Vagina (tissue), 2 donors: ENCODE data around the gene CDC14A. TPM values are rescaled to one million over a fixed set of nuclear protein-coding genes. Genes with fewer than 3 reads are reported as not detected.

Experiments
- DNase-seq, 2 donors: peaks; one replicate each; pipeline ENCODE4 v3.0.0-alpha.2; 2017; ENCODE audit errors: extremely low spot score in 2 of 2
- H3K27ac ChIP-seq: fragments of 200-600 bp; sonication (generic); one replicate; pipeline ENCODE4 v1.5.1; 2019
- H3K27me3 ChIP-seq: fragments of 200-600 bp; sonication (generic); one replicate; pipeline ENCODE4 v1.5.1; 2019
- H3K36me3 ChIP-seq, 2 donors: fragments of 200-600 bp; sonication (generic); one replicate each; pipeline ENCODE4 v1.5.1; 2017 to 2019
- H3K4me1 ChIP-seq: fragments of 200-600 bp; sonication (generic); one replicate; pipeline ENCODE4 v1.5.1; 2019
- H3K4me3 ChIP-seq, 2 donors: fragments of 200-600 bp; sonication (generic); 1 replicate in 1 of 2; 2 replicates in 1 of 2; pipeline ENCODE4 v1.5.1; 2016 to 2019
- H3K9me3 ChIP-seq: fragments of 200-600 bp; sonication (generic); one replicate; pipeline ENCODE4 v1.5.1; 2019
- POLR2A ChIP-seq, 2 donors: fragments of 450-650 bp; IDR thresholded peaks; one replicate each; pipeline ENCODE4 v1.6.1; 2017; ENCODE audit warnings: antibody characterized with exemption in 2 of 2, mild to moderate bottlenecking in 2 of 2, moderate library complexity in 2 of 2
- POLR2AphosphoS5 ChIP-seq, 2 donors: sonication (generic); formaldehyde crosslinking; IDR thresholded peaks; one replicate each; pipeline ENCODE4 v1.9.0; 2017; ENCODE audit warnings: antibody characterized with exemption in 2 of 2, mild to moderate bottlenecking in 2 of 2, low read depth in 1 of 2; ENCODE audit not compliant: insufficient read depth in 1 of 2
- intact Hi-C: fragments of 100-400 bp; cut with DNase I; formaldehyde crosslinking; loops from one replicate; pipeline ENCODE4 v1.15.1; 2023
- total RNA-seq: library from RNA; depleted of rRNA; stranded (reverse); fragments of >200 nt; gene quantifications from one replicate; pipeline ENCODE4 v1.2.3, GENCODE V29; 2016
- TF ChIP-seq, protein P1 (sequence below), 3 experiments: fragments of 450-650 bp in 2 of 3; fragments of 200-600 bp in 1 of 3; sonication (generic) in 1 of 3; IDR thresholded peaks; one replicate each; pipeline ENCODE4 v1.5.1; 2017 to 2019; ENCODE audit warnings: antibody characterized with exemption in 3 of 3, mild to moderate bottlenecking in 2 of 3, moderate library complexity in 2 of 3

CDC14A gene
- total RNA-seq, 1 donor from 2014 or later, result 14.5 TPM

DNA sequence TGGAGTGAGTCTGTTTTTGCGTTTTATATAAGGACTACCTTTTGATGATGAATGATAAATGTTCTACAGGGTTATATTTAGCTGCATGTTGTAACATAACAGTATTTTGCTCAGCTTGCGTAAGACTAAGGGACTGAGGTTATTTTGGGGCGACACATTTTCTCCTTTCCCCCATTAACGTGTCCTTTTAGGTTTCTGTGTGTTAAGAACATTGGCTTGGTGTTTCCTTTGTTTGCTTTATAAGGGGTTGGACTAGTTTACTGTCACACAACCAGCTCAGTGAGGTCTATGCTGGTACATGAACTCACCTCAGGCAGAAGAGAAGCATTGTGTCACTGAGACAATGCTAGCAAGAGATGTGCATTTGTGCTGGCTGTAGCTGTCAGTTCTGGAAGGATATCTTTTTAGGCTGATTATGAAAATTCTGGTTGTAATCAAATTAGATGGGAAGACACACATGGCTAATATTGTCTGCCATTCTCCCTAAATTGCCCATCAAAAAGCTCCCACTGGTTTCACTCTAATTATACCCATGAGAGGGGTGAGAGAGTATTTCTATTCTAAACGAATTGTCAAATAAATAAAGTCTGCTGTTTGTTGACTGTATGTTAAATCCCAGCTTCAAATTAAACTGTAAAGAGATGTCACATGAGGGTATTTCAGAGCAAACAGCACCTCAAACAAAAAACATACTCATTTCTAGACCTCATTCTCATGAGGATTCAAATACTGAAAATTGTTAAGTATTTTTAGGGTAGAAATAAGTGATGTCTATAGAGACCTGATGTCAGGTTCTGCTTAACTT, 62.6 kb downstream of the CDC14A start:
- no peaks in the 10 kb centered on the region for H3K9me3 ChIP-seq
- H3K27ac ChIP-seq, result peak overlapping the region; percentile 21
- no peak for DNase-seq
- H3K4me3 ChIP-seq, result no peak overlapping the region
- intact Hi-C loops, result no loop called here
- TF ChIP-seq POLR2A (IDR thresholded peaks at IDR 0.05), result no peak
- TF ChIP-seq POLR2AphosphoS5 (IDR thresholded peaks at IDR 0.05; ENCODE audit: insufficient read depth in 1 of 2, low read depth in 1 of 2), result no peak
- TF ChIP-seq, protein P1, sequence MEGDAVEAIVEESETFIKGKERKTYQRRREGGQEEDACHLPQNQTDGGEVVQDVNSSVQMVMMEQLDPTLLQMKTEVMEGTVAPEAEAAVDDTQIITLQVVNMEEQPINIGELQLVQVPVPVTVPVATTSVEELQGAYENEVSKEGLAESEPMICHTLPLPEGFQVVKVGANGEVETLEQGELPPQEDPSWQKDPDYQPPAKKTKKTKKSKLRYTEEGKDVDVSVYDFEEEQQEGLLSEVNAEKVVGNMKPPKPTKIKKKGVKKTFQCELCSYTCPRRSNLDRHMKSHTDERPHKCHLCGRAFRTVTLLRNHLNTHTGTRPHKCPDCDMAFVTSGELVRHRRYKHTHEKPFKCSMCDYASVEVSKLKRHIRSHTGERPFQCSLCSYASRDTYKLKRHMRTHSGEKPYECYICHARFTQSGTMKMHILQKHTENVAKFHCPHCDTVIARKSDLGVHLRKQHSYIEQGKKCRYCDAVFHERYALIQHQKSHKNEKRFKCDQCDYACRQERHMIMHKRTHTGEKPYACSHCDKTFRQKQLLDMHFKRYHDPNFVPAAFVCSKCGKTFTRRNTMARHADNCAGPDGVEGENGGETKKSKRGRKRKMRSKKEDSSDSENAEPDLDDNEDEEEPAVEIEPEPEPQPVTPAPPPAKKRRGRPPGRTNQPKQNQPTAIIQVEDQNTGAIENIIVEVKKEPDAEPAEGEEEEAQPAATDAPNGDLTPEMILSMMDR (IDR thresholded peaks at IDR 0.05), result no peak
- no peaks in the 10 kb centered on the region for H3K36me3 ChIP-seq
- peaks cover 9% of the 10 kb centered on the region for H3K4me1 ChIP-seq
- H3K27me3 ChIP-seq, result no peaks in the 10 kb centered on the region

- Histone ChIP-seq H3K4me3 (no peak overlapping the region), H3K27me3 (no peaks in the 10 kb centered on the region), H3K27ac (peak overlapping the region; percentile 21), H3K36me3 (no peaks in the 10 kb centered on the region), H3K4me1 (peaks cover 9% of the 10 kb centered on the region), H3K9me3 (no peaks in the 10 kb centered on the region)
- intact Hi-C loops, result no loop called here
- TF ChIP-seq, protein P1 (IDR thresholded peaks at IDR 0.05), result no peak
- TF ChIP-seq POLR2AphosphoS5 (IDR thresholded peaks at IDR 0.05; ENCODE audit: insufficient read depth in 1 of 2, low read depth in 1 of 2), result peak in 1 of 2 donors; percentile 42
- no peak for DNase-seq
Observed at GRCh38 chr1:100415498-100415778, 63.1 kb downstream of the CDC14A start.

DNA sequence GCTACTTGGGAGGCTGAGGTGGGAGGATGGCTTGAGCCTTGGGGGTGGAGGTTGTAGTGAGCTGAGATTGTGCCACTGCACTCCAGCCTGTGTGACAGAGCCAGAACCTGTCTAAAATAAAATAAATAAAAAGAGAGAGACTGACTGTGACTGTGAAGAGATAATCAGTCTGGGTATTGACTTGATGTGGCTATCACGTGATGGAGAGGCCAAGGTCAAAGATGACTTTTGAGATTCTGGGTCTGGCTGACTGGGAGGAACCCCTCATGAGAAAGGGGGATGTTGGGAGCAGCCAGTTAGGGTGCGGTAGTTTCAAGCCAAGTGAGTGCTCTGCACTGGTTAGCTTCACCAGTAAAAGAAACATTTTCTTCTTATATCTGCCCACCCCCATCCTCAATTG, 66.8 kb downstream of the CDC14A start:
- Histone ChIP-seq H3K4me3 (no peak overlapping the region), H3K27ac (no peak overlapping the region), H3K27me3 (no peaks in the 10 kb centered on the region), H3K9me3 (no peaks in the 10 kb centered on the region), H3K36me3 (no peaks in the 10 kb centered on the region), H3K4me1 (peaks cover 9% of the 10 kb centered on the region)
- intact Hi-C loops, result no loop called here
- no peak for DNase-seq
- TF ChIP-seq POLR2A (IDR thresholded peaks at IDR 0.05), result no peak
- no peak for TF ChIP-seq POLR2AphosphoS5 (IDR thresholded peaks at IDR 0.05; ENCODE audit: insufficient read depth in 1 of 2, low read depth in 1 of 2)
- TF ChIP-seq, protein P1 (IDR thresholded peaks at IDR 0.05), result no peak

GRCh38 chr1:100422065-100422464, 69.8 kb downstream of the CDC14A start:
- no peak for DNase-seq
- Histone ChIP-seq H3K27me3 (no peaks in the 10 kb centered on the region), H3K4me1 (no peaks in the 10 kb centered on the region), H3K36me3 (no peaks in the 10 kb centered on the region), H3K9me3 (no peaks in the 10 kb centered on the region), H3K4me3 (no peak overlapping the region), H3K27ac (no peak overlapping the region)
- intact Hi-C loops, result no loop called here
- no peak for TF ChIP-seq POLR2A (IDR thresholded peaks at IDR 0.05)
- TF ChIP-seq POLR2AphosphoS5 (IDR thresholded peaks at IDR 0.05; ENCODE audit: insufficient read depth in 1 of 2, low read depth in 1 of 2), result no peak
- TF ChIP-seq, protein P1 (IDR thresholded peaks at IDR 0.05), result no peak

DNA sequence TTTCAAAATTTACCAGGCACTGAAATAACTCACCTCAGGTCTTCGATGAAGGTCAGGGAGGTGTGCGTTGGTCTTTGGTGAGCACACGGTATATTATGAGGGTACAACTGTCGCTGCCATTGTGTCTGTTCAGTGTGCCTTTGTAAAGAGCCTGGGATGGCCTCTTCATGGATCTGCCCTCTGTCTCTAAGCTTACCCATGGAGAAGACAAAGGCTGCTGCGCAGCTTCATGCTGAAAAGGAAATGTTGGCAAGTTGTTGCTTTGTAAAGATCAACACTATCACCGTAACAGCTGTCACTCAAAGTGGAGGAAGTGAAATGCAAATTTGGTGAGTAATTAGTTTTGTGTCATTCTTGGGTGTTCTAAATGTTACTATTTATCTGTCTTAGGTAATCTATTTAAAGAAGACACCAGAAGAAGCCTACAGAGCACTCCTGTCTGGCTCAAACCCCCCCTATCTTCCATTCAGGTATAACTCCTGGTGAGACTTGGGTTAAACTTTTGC, 71.6 kb downstream of the CDC14A start:
- H3K4me3 ChIP-seq, result no peak overlapping the region
- no peaks in the 10 kb centered on the region for H3K4me1 ChIP-seq
- DNase-seq, result no peak
- H3K27ac ChIP-seq, result no peak overlapping the region
- H3K9me3 ChIP-seq, result no peaks in the 10 kb centered on the region
- H3K27me3 ChIP-seq, result no peaks in the 10 kb centered on the region
- TF ChIP-seq, protein P1 (IDR thresholded peaks at IDR 0.05), result no peak
- TF ChIP-seq POLR2A (IDR thresholded peaks at IDR 0.05) (no peak), POLR2AphosphoS5 (IDR thresholded peaks at IDR 0.05; ENCODE audit: insufficient read depth in 1 of 2, low read depth in 1 of 2) (no peak)
- intact Hi-C loops, result no loop called here
- H3K36me3 ChIP-seq, result no peaks in the 10 kb centered on the region
